ENCODE results near the gene HNRNPL. TPM values are rescaled to one million over a fixed set of nuclear protein-coding genes. Genes with fewer than 3 reads are reported as not detected.

HNRNPL gene
- total RNA-seq, 6 experiments from 2014 or later = 89.5 to 157 (median 102) TPM

GRCh38 chr19:38883286-38883685 lies 33.5 kb upstream of the HNRNPL start:
- Histone ChIP-seq H3K27ac (no peak overlapping the region), H3K36me3 (peaks cover 0 to 6% (median 2%) of the 10 kb centered on the region in 4 donors), H3K4me1 (peaks cover 0 to 8% (median 4%) of the 10 kb centered on the region in 4 donors), H3K4me3 (no peak overlapping the region), H3K27me3 (no peaks in the 10 kb centered on the region), H3K9me3 (no peaks in the 10 kb centered on the region)
- ATAC-seq (no peak), DNase-seq (no peak)
- 79% methylated on average over 5 of the region's 9 CpGs for WGBS (ENCODE audit: insufficient coverage, low coverage, low lambda C conversion rate, missing lambda C conversion rate)
- TF ChIP-seq POLR2A (IDR thresholded peaks at IDR 0.05) (no peak), CTCF (IDR thresholded peaks at IDR 0.05) (no peak)
- intact Hi-C loops (cut with DNase I) = no loop called here

GRCh38 chr19:38880882-38881609 lies 31.3 kb upstream of the HNRNPL start:
- TF ChIP-seq POLR2A (IDR thresholded peaks at IDR 0.05) (no peak), CTCF (IDR thresholded peaks at IDR 0.05) (no peak)
- no peak overlapping the region for H3K4me3 ChIP-seq
- 90% methylated on average over 4 of the region's 19 CpGs for WGBS (ENCODE audit: insufficient coverage, low coverage, low lambda C conversion rate, missing lambda C conversion rate)
- no peaks in the 10 kb centered on the region for H3K27me3 ChIP-seq
- DNase-seq (no peak), ATAC-seq (no peak)
- intact Hi-C loops (cut with DNase I) = no loop called here
- H3K36me3 ChIP-seq = peaks cover 0 to 4% (median 0%) of the 10 kb centered on the region in 4 donors
- no peak overlapping the region for H3K27ac ChIP-seq
- no peaks in the 10 kb centered on the region for H3K9me3 ChIP-seq
- peaks cover 0 to 6% (median 3%) of the 10 kb centered on the region in 4 donors for H3K4me1 ChIP-seq

GRCh38 chr19:38880076-38880881 lies 30.5 kb upstream of the HNRNPL start:
- TF ChIP-seq CTCF (IDR thresholded peaks at IDR 0.05) = no peak
- TF ChIP-seq POLR2A (IDR thresholded peaks at IDR 0.05) = no peak
- intact Hi-C loops (cut with DNase I) = no loop called here
- H3K9me3 ChIP-seq = no peaks in the 10 kb centered on the region
- WGBS (ENCODE audit: insufficient coverage, low coverage, low lambda C conversion rate, missing lambda C conversion rate) = 96% methylated on average over 3 of the region's 19 CpGs
- no peak overlapping the region for H3K4me3 ChIP-seq
- H3K4me1 ChIP-seq = no peaks in the 10 kb centered on the region
- peaks cover 0 to 4% (median 0%) of the 10 kb centered on the region in 4 donors for H3K36me3 ChIP-seq
- DNase-seq (no peak), ATAC-seq (peak in 1 of 4 donors; percentile 13)
- H3K27me3 ChIP-seq = no peaks in the 10 kb centered on the region
- no peak overlapping the region for H3K27ac ChIP-seq

- no peaks in the 10 kb centered on the region for H3K27me3 ChIP-seq
- no peaks in the 10 kb centered on the region for H3K9me3 ChIP-seq
- peaks cover 0 to 4% (median 0%) of the 10 kb centered on the region in 4 donors for H3K36me3 ChIP-seq
- no peak overlapping the region for H3K27ac ChIP-seq
- intact Hi-C loops (cut with DNase I) = no loop called here
- ATAC-seq (peak in 1 of 4 donors; percentile 12), DNase-seq (no peak)
- WGBS (ENCODE audit: insufficient coverage, low coverage, low lambda C conversion rate, missing lambda C conversion rate) = 85% methylated on average over 4 of the region's 11 CpGs
- no peak for TF ChIP-seq POLR2A (IDR thresholded peaks at IDR 0.05)
- TF ChIP-seq CTCF (IDR thresholded peaks at IDR 0.05) = no peak
- H3K4me3 ChIP-seq = no peak overlapping the region
- no peaks in the 10 kb centered on the region for H3K4me1 ChIP-seq
These were observed 29.6 kb upstream of the HNRNPL start for GRCh38 chr19:38879400-38879751.
